HG02884 (cell line): ENCODE data around the gene ENKUR.

ENCODE experiments used
- ATAC-seq: cut with Tn5 transposase; IDR thresholded peaks from one replicate; pipeline ENCODE4 v1.9.1; 2021; ENCODE audit warnings: mild to moderate bottlenecking, moderate library complexity; ENCODE audit not compliant: unreplicated experiment

ENKUR gene

GRCh38 chr10:24950439-24950838 lies 65.5 kb downstream of the ENKUR start:
- no peak for ATAC-seq

GRCh38 chr10:24949616-24950015 lies 66.3 kb downstream of the ENKUR start:
- ATAC-seq, result no peak

GRCh38 chr10:24947304-24948097 lies 68.5 kb downstream of the ENKUR start:
- peak; percentile 65 for ATAC-seq

GRCh38 chr10:24944512-24945255 lies 71.3 kb downstream of the ENKUR start:
- ATAC-seq, result no peak

GRCh38 chr10:24938525-24938924 lies 77.4 kb downstream of the ENKUR start:
- ATAC-seq, result no peak

GRCh38 chr10:24938076-24938475 lies 77.9 kb downstream of the ENKUR start:
- ATAC-seq, result no peak

GRCh38 chr10:24935504-24936292 lies 80.3 kb downstream of the ENKUR start:
- no peak for ATAC-seq
